ENCODE measurements around the gene CLUH. TPM values are rescaled to one million over a fixed set of nuclear protein-coding genes. Genes with fewer than 3 reads are reported as not detected.

The CLUH gene
- total RNA-seq, 1 experiment from 2014 or later, result 175 TPM

DNA sequence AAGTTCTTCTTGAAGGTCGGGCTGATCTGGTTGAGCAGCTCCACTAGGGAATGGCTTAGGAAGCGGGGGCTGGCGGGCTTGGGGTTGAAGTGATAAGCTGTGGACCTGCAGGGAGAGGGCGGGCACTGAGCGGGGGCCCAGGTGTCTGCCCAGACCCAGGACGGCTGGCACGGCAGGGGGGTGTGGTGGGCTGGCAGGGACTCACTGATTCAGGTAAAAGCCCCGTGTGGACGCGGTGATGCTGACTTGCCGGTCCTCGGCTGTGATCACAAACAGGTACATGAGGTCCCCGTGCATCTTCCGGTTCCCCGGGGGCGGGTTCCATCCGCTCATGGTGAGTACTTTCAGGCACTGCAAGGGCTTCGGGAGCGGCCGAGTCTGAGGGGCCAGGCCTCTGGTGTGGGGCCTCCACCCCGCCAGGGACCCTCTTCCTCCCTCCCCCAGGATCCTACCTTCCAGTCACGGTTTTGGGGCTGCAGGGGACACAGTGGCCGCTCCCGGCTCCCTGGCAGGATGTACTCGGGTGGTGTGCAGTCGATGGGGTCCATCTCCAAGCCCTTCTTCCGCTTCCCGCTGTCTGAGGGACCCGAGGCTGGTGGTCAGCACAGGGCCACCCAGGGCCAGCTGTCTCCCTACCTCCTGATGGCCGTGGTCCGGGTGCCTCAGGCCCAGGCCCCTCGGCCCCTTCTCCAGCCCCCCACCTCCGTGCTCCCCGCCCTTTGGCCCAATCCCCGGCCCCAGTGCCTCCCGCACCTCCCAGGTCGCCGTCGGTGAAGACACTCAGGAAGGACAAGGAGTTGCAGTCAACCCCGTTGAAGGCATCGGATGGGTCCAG is 10.2 kb downstream of the CLUH start:
- ChIA-PET RAD21 (ENCODE audit: low non-redundant PET in 1 of 2, low total read pairs in 2 of 2, uncharacterized antibody in 2 of 2, unreplicated experiment in 2 of 2) (no interaction called here), POLR2A (no interaction called here), CTCF (no interaction called here)
- TF ChIP-seq, protein P1, sequence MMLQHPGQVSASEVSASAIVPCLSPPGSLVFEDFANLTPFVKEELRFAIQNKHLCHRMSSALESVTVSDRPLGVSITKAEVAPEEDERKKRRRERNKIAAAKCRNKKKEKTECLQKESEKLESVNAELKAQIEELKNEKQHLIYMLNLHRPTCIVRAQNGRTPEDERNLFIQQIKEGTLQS (IDR thresholded peaks at IDR 0.05), result no peak
- TF ChIP-seq JUND (IDR thresholded peaks at IDR 0.05) (no peak), TCF7L2 (IDR thresholded peaks at IDR 0.05; ENCODE audit: borderline replicate concordance, extremely low read depth, insufficient read depth, insufficient read length) (no peak), POLR2A (IDR thresholded peaks at IDR 0.05; ENCODE audit: borderline replicate concordance, extremely low read depth, insufficient read depth, insufficient read length) (no peak), CEBPB (IDR thresholded peaks at IDR 0.05; ENCODE audit: low read depth) (no peak), RAD21 (IDR thresholded peaks at IDR 0.05; ENCODE audit: low read depth) (no peak), ZFX (IDR thresholded peaks at IDR 0.05) (no peak), SP1 (IDR thresholded peaks at IDR 0.05; ENCODE audit: low read depth) (no peak), ZBTB33 (IDR thresholded peaks at IDR 0.05; ENCODE audit: extremely low read depth, insufficient replicate concordance, low read length) (no peak), EZH2phosphoT487 (IDR thresholded peaks at IDR 0.05; ENCODE audit: borderline replicate concordance) (no peak), SIN3A (IDR thresholded peaks at IDR 0.05; ENCODE audit: low read depth) (no peak), ELF1 (IDR thresholded peaks at IDR 0.05; ENCODE audit: borderline replicate concordance, low read depth) (no peak), YY1 (IDR thresholded peaks at IDR 0.05; ENCODE audit: extremely low read depth, insufficient replicate concordance, low read depth, low read length) (no peak), CBX3 (IDR thresholded peaks at IDR 0.05; ENCODE audit: low read depth) (no peak)
- TF ChIP-seq, protein P2, sequence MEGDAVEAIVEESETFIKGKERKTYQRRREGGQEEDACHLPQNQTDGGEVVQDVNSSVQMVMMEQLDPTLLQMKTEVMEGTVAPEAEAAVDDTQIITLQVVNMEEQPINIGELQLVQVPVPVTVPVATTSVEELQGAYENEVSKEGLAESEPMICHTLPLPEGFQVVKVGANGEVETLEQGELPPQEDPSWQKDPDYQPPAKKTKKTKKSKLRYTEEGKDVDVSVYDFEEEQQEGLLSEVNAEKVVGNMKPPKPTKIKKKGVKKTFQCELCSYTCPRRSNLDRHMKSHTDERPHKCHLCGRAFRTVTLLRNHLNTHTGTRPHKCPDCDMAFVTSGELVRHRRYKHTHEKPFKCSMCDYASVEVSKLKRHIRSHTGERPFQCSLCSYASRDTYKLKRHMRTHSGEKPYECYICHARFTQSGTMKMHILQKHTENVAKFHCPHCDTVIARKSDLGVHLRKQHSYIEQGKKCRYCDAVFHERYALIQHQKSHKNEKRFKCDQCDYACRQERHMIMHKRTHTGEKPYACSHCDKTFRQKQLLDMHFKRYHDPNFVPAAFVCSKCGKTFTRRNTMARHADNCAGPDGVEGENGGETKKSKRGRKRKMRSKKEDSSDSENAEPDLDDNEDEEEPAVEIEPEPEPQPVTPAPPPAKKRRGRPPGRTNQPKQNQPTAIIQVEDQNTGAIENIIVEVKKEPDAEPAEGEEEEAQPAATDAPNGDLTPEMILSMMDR (IDR thresholded peaks at IDR 0.05 in 2 of 3, conservative IDR thresholded peaks at IDR 0.05 in 1 of 3; ENCODE audit: borderline replicate concordance in 1 of 3, insufficient read depth in 1 of 3, low read depth in 2 of 3, low read length in 2 of 3), result no peak
- TF ChIP-seq, protein P3, sequence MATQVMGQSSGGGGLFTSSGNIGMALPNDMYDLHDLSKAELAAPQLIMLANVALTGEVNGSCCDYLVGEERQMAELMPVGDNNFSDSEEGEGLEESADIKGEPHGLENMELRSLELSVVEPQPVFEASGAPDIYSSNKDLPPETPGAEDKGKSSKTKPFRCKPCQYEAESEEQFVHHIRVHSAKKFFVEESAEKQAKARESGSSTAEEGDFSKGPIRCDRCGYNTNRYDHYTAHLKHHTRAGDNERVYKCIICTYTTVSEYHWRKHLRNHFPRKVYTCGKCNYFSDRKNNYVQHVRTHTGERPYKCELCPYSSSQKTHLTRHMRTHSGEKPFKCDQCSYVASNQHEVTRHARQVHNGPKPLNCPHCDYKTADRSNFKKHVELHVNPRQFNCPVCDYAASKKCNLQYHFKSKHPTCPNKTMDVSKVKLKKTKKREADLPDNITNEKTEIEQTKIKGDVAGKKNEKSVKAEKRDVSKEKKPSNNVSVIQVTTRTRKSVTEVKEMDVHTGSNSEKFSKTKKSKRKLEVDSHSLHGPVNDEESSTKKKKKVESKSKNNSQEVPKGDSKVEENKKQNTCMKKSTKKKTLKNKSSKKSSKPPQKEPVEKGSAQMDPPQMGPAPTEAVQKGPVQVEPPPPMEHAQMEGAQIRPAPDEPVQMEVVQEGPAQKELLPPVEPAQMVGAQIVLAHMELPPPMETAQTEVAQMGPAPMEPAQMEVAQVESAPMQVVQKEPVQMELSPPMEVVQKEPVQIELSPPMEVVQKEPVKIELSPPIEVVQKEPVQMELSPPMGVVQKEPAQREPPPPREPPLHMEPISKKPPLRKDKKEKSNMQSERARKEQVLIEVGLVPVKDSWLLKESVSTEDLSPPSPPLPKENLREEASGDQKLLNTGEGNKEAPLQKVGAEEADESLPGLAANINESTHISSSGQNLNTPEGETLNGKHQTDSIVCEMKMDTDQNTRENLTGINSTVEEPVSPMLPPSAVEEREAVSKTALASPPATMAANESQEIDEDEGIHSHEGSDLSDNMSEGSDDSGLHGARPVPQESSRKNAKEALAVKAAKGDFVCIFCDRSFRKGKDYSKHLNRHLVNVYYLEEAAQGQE (IDR thresholded peaks at IDR 0.05; ENCODE audit: low read depth), result no peak
- TF ChIP-seq, protein P4, sequence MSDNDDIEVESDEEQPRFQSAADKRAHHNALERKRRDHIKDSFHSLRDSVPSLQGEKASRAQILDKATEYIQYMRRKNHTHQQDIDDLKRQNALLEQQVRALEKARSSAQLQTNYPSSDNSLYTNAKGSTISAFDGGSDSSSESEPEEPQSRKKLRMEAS (IDR thresholded peaks at IDR 0.05), result no peak
- H3K79me2 ChIP-seq (ENCODE audit: insufficient read depth, low read length), result peaks cover 35% of the 10 kb centered on the region
- H3K27me3 ChIP-seq (ENCODE audit: insufficient read depth, low read length), result no peaks in the 10 kb centered on the region
- no peak overlapping the region for H3K4me3 ChIP-seq (replicated peaks in 1 of 2; ENCODE audit: low read depth in 1 of 2, low read length in 2 of 2)
- H3K4me2 ChIP-seq (ENCODE audit: low read length), result no peak overlapping the region
- H3K9ac ChIP-seq (ENCODE audit: low read length), result no peak overlapping the region
- ATAC-seq (no peak), DNase-seq (ENCODE audit: low read depth, low spot score) (no peak)
- H3K4me1 ChIP-seq (ENCODE audit: control insufficient read depth in 1 of 2, insufficient read depth in 2 of 2, low read length in 2 of 2), result no peaks in the 10 kb centered on the region
- H3K9me2 ChIP-seq (ENCODE audit: insufficient read depth), result no peaks in the 10 kb centered on the region
- H4K20me1 ChIP-seq (ENCODE audit: insufficient read depth), result peaks cover 5% of the 10 kb centered on the region; the same call in 1 of the 2 replicates
- H3K36me3 ChIP-seq (ENCODE audit: control insufficient read depth in 1 of 2, insufficient read depth in 2 of 2, low read length in 2 of 2), result peaks cover 24 to 48% of the 10 kb centered on the region in 2 experiments
- BruUV-seq (replicated peaks), result TSS peak; percentile 5
- H2AFZ ChIP-seq (ENCODE audit: low read depth, low read length, poor library complexity, severe bottlenecking), result no peak overlapping the region
- H3K27ac ChIP-seq (ENCODE audit: low read depth, low read length), result no peak overlapping the region
- intact Hi-C loops (cut with micrococcal nuclease), result no loop called here
- no peaks in the 10 kb centered on the region for H3K9me3 ChIP-seq (ENCODE audit: control insufficient read depth in 1 of 2, insufficient read depth in 1 of 2, low read depth in 1 of 2, low read length in 2 of 2)

Measured in HCT116 (cell line).